Endothelial cell of umbilical vein (primary cell): ENCODE results near the gene CPLX1. TPM values are rescaled to one million over a fixed set of nuclear protein-coding genes. Genes with fewer than 3 reads are reported as not detected.

Source experiments
- BruUV-seq: library from RNA; stranded (reverse); fragments of 400-500 nt; replicated peaks from 2 replicates; lab custom pipeline; 2021; lab: Mats Ljungman, UMichigan
- CTCF ChIA-PET: fragments of 300-600, 350-600 bp; sonication (Branson Sonifier 250); formaldehyde crosslinking; loops from one replicate; lab custom pipeline; 2021; ENCODE audit warnings: antibody characterized with exemption, inconsistent platforms; lab: Charles Lee
- POLR2A ChIA-PET: fragments of 300-600, 350-600 bp; sonication (Branson Sonifier 250); formaldehyde crosslinking; loops from one replicate; lab custom pipeline; 2021; ENCODE audit warnings: antibody characterized with exemption, inconsistent platforms; lab: Charles Lee
- DNase-seq: peaks from one replicate; pipeline ENCODE4 v3.0.0-alpha.2; 2011; ENCODE audit warnings: low read depth, low spot score
- FAIRE-seq: peaks from 2 replicates; lab custom pipeline; 2011; peaks lifted over from hg19 to GRCh38; lab: Jason Lieb, UNC
- H2AFZ ChIP-seq: 2 replicates; pipeline ENCODE4 v1.6.0; 2012; ENCODE audit warnings: low read depth, low read length, control low read depth, inconsistent platforms
- H3K27ac ChIP-seq: 2 replicates; pipeline ENCODE4 v1.5.1; 2011; ENCODE audit warnings: low read depth, mild to moderate bottlenecking, control low read depth, low read length, moderate library complexity; ENCODE audit not compliant: insufficient read depth
- H3K27me3 ChIP-seq, 2 experiments: 2 replicates each; pipeline versions ENCODE4 v1.6.0 to v1.6.1; 2011; ENCODE audit warnings: low read length in 2 of 2, mixed read lengths in 1 of 2; ENCODE audit not compliant: control insufficient read depth in 2 of 2, insufficient read depth in 2 of 2
- H3K36me3 ChIP-seq, 2 experiments: 2 replicates in 1 of 2; 3 replicates in 1 of 2; pipeline ENCODE4 v1.5.1; 2011; ENCODE audit warnings: low read length in 2 of 2, mild to moderate bottlenecking in 1 of 2, moderate library complexity in 1 of 2; ENCODE audit not compliant: control insufficient read depth in 2 of 2, insufficient read depth in 2 of 2; ENCODE audit errors: extremely low read depth in 1 of 2
- H3K4me1 ChIP-seq: 3 replicates; pipeline ENCODE4 v1.5.1; 2011; ENCODE audit warnings: mild to moderate bottlenecking, low read length; ENCODE audit not compliant: control insufficient read depth, insufficient read depth; ENCODE audit errors: extremely low read depth
- H3K4me2 ChIP-seq: 2 replicates; pipeline ENCODE4 v1.6.1; 2011; ENCODE audit warnings: low read length, control low read depth, mixed read lengths; ENCODE audit not compliant: insufficient read depth
- H3K4me3 ChIP-seq, 3 experiments: fragments of 200-600 bp in 1 of 3; sonication (generic), shearing (Covaris generic) in 1 of 3; replicated peaks in 1 of 3; 2 replicates each; pipeline ENCODE4 v1.5.1; 2011 to 2016; ENCODE audit warnings: control low read depth in 3 of 3, low read length in 3 of 3, mild to moderate bottlenecking in 2 of 3, inconsistent platforms in 1 of 3, low read depth in 1 of 3, moderate library complexity in 1 of 3; ENCODE audit not compliant: insufficient read depth in 1 of 3
- H3K79me2 ChIP-seq: 2 replicates; pipeline ENCODE4 v1.6.0; 2012; ENCODE audit warnings: low read length, inconsistent platforms; ENCODE audit not compliant: control insufficient read depth, insufficient read depth
- H3K9ac ChIP-seq: replicated peaks from 2 replicates; pipeline ENCODE3; 2011; ENCODE audit warnings: low read length, control low read depth; ENCODE audit not compliant: insufficient read depth; ENCODE audit errors: extremely low read depth
- H3K9me1 ChIP-seq: replicated peaks from 3 replicates; pipeline ENCODE4 v1.6.0; 2011; ENCODE audit warnings: mild to moderate bottlenecking, low read length; ENCODE audit not compliant: control insufficient read depth, insufficient read depth; ENCODE audit errors: extremely low read depth
- H3K9me3 ChIP-seq: replicated peaks from 2 replicates; pipeline ENCODE4 v1.5.1; 2012; ENCODE audit warnings: low read length, inconsistent platforms; ENCODE audit not compliant: control insufficient read depth, insufficient read depth
- H4K20me1 ChIP-seq: replicated peaks from 2 replicates; pipeline ENCODE3; 2011; ENCODE audit warnings: mild to moderate bottlenecking, low read length; ENCODE audit not compliant: control insufficient read depth, insufficient read depth; ENCODE audit errors: extremely low read depth
- EZH2 ChIP-seq: IDR thresholded peaks from 2 replicates; pipeline ENCODE4 v1.6.1; 2012; ENCODE audit warnings: borderline replicate concordance, low read depth, mild to moderate bottlenecking, moderate library complexity, low read length, inconsistent platforms; ENCODE audit not compliant: severe bottlenecking
- FOS ChIP-seq: IDR thresholded peaks from 2 replicates; pipeline ENCODE4 v1.6.1; 2011; ENCODE audit warnings: mild to moderate bottlenecking, low read length, moderate library complexity, borderline replicate concordance; ENCODE audit not compliant: insufficient read depth
- GATA2 ChIP-seq: IDR thresholded peaks from 2 replicates; pipeline ENCODE4 v1.7.0; 2011; ENCODE audit warnings: low read depth, mild to moderate bottlenecking, moderate library complexity, mixed read lengths, low read length; ENCODE audit not compliant: insufficient read length, insufficient read depth
- JUN ChIP-seq: IDR thresholded peaks from 2 replicates; pipeline ENCODE4 v1.6.1; 2011; ENCODE audit warnings: borderline replicate concordance, low read depth; ENCODE audit not compliant: insufficient read length, insufficient read depth
- MYC ChIP-seq: IDR thresholded peaks from one replicate; pipeline ENCODE4 v1.6.1; 2011; ENCODE audit warnings: mild to moderate bottlenecking, low read depth, low read length
- POLR2A ChIP-seq: IDR thresholded peaks from 2 replicates; pipeline ENCODE4 v1.6.1; 2012; ENCODE audit warnings: low read depth, mild to moderate bottlenecking, control low read depth, low read length
- POLR2AphosphoS5 ChIP-seq: IDR thresholded peaks from 2 replicates; pipeline ENCODE4 v1.6.1; 2012; ENCODE audit warnings: low read depth, mild to moderate bottlenecking, control low read depth, low read length, moderate library complexity; ENCODE audit not compliant: insufficient read depth
- dilution Hi-C: fragments of 300-500 bp; cut with MboI; formaldehyde crosslinking; loops from one replicate; pipeline ENCODE4 v1.15.0; 2019; ENCODE audit warnings: low sequenced_read_pairs; ENCODE audit not compliant: extremely low pct_ligation_motif_present
- intact Hi-C: fragments of 100-400 bp; cut with micrococcal nuclease; formaldehyde crosslinking; loops from one replicate; pipeline ENCODE4 v1.10.0; 2022
- polyA plus RNA-seq, 4 experiments: library from polyadenylated mRNA; depleted of rRNA in 3 of 4; stranded (reverse) in 3 of 4; unstranded in 1 of 4; fragments of >200 nt; gene quantifications; 2 replicates each; pipeline versions ENCODE4 v1.2.1 to v1.2.3, GENCODE V29; 2011 to 2012; ENCODE audit warnings: missing spikeins in 1 of 4
- total RNA-seq: library from RNA; stranded (reverse); gene quantifications from 2 replicates; pipeline ENCODE4 v1.2.3, GENCODE V29; 2021
- TF ChIP-seq, protein P1 (sequence below), 2 donors: IDR thresholded peaks; 1 replicate in 1 of 2; 2 replicates in 1 of 2; pipeline ENCODE4 v1.5.1; 2011; ENCODE audit warnings: low read length in 2 of 2, mild to moderate bottlenecking in 2 of 2, moderate library complexity in 2 of 2, control low read depth in 1 of 2, inconsistent platforms in 1 of 2, low read depth in 1 of 2; ENCODE audit not compliant: insufficient read depth in 1 of 2; ENCODE audit errors: extremely low read depth in 1 of 2
- TF ChIP-seq, protein P2 (sequence below): IDR thresholded peaks from 2 replicates; pipeline ENCODE4 v1.6.1; 2011; ENCODE audit not compliant: insufficient read depth, insufficient read length

Gene CPLX1
- total and polyA plus RNA-seq, 2 donors (not counting 3 experiments of a cell fraction or from before 2014, with no cell fraction given), result 1.0 to 1.8 TPM

DNA sequence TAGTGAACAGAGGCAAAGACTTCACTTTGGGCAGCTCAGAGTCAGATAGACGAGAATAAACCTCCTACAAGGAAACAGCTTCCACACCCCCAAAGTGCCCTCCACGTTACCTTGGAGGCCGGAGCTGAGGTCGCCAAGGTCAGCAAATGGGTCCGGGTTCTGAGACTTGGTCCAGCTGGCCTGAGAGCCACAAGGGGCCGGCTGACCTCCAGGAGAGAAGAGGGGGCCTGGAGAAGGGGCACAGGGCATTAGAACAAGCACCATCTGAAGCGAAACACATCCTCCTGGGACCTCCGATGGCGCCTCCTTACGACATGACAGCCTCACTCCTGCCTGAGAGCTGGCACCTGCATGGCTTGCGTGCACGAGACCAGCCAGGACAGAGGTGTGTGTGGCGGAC is 33.6 kb upstream of the CPLX1 start:
- no peak overlapping the region for H3K9ac ChIP-seq
- peaks cover 5 to 44% of the 10 kb centered on the region in 2 experiments for H3K36me3 ChIP-seq
- dilution Hi-C loops (no loop called here), intact Hi-C loops (no loop called here)
- no peaks in the 10 kb centered on the region for H3K4me1 ChIP-seq
- H4K20me1 ChIP-seq, result no peaks in the 10 kb centered on the region
- no peak for TF ChIP-seq JUN
- no peak for TF ChIP-seq FOS
- TF ChIP-seq, protein P1, sequence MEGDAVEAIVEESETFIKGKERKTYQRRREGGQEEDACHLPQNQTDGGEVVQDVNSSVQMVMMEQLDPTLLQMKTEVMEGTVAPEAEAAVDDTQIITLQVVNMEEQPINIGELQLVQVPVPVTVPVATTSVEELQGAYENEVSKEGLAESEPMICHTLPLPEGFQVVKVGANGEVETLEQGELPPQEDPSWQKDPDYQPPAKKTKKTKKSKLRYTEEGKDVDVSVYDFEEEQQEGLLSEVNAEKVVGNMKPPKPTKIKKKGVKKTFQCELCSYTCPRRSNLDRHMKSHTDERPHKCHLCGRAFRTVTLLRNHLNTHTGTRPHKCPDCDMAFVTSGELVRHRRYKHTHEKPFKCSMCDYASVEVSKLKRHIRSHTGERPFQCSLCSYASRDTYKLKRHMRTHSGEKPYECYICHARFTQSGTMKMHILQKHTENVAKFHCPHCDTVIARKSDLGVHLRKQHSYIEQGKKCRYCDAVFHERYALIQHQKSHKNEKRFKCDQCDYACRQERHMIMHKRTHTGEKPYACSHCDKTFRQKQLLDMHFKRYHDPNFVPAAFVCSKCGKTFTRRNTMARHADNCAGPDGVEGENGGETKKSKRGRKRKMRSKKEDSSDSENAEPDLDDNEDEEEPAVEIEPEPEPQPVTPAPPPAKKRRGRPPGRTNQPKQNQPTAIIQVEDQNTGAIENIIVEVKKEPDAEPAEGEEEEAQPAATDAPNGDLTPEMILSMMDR (IDR thresholded peaks at IDR 0.05; ENCODE audit: extremely low read depth in 1 of 2, insufficient read depth in 1 of 2, low read depth in 1 of 2, low read length in 2 of 2), result no peak
- TF ChIP-seq, protein P2, sequence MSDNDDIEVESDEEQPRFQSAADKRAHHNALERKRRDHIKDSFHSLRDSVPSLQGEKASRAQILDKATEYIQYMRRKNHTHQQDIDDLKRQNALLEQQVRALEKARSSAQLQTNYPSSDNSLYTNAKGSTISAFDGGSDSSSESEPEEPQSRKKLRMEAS, result no peak
- TF ChIP-seq GATA2, result no peak
- TF ChIP-seq POLR2A, result no peak
- TF ChIP-seq POLR2AphosphoS5, result no peak
- no peak for TF ChIP-seq MYC
- TF ChIP-seq EZH2, result no peak
- ChIA-PET POLR2A (no interaction called here), CTCF (no interaction called here)
- no peaks in the 10 kb centered on the region for H3K79me2 ChIP-seq
- BruUV-seq, result no TSS peak
- H3K27me3 ChIP-seq, result no peaks in the 10 kb centered on the region
- DNase-seq, result no peak
- no peaks in the 10 kb centered on the region for H3K9me3 ChIP-seq
- H3K4me2 ChIP-seq, result no peak overlapping the region
- FAIRE-seq, result no peak
- no peaks in the 10 kb centered on the region for H3K9me1 ChIP-seq
- no peak overlapping the region for H3K27ac ChIP-seq
- H3K4me3 ChIP-seq, result no peak overlapping the region
- no peak overlapping the region for H2AFZ ChIP-seq
